Psoas muscle (tissue), 8 donors: ENCODE results near the gene ADAMTSL3. TPM values are rescaled to one million over a fixed set of nuclear protein-coding genes. Genes with fewer than 3 reads are reported as not detected.

Experiments
- ATAC-seq, 4 donors: fragments of 200-7000 bp; cut with Tn5 transposase; one replicate each; pipeline ENCODE4 v1.9.1; 2020; ENCODE audit warnings: moderate library complexity in 3 of 4, mild to moderate bottlenecking in 2 of 4
- DNase-seq, 2 donors: peaks; one replicate each; pipeline ENCODE4 v3.0.0-alpha.2; 2020
- H3K27ac ChIP-seq: fragments of 200-600 bp; one replicate; pipeline ENCODE4 v1.8.0; 2022
- H3K27me3 ChIP-seq, 3 donors: fragments of 200-600 bp in 1 of 3; one replicate each; pipeline versions ENCODE4 v1.6.1 to v1.8.0; 2013 to 2022; ENCODE audit warnings: low read length in 2 of 3, mild to moderate bottlenecking in 2 of 3, moderate library complexity in 1 of 3; ENCODE audit not compliant: insufficient read depth in 3 of 3
- H3K36me3 ChIP-seq, 2 donors: fragments of 200-600 bp in 1 of 2; one replicate each; pipeline versions ENCODE4 v1.6.1 to v1.8.0; 2013 to 2022; ENCODE audit warnings: low read depth in 1 of 2, mild to moderate bottlenecking in 1 of 2, moderate library complexity in 1 of 2; ENCODE audit not compliant: insufficient read depth in 1 of 2
- H3K4me1 ChIP-seq: fragments of 200-600 bp; one replicate; pipeline ENCODE4 v1.8.0; 2022
- H3K4me3 ChIP-seq: fragments of 200-600 bp; one replicate; pipeline ENCODE4 v1.8.0; 2022; ENCODE audit warnings: mild to moderate bottlenecking
- H3K9me3 ChIP-seq: fragments of 200-600 bp; one replicate; pipeline ENCODE4 v1.8.0; 2022
- WGBS, 3 donors: extraction: QIAGEN DNeasy Blood & Tissue Kit; methylation state at CpG; one replicate each; pipeline versions ENCODE4 v1.1.6 to v1.1.7; 2013; 5-methylcytosine and 5-hydroxymethylcytosine counted together
- intact Hi-C, 2 donors: fragments of 100-400 bp; cut with DNase I; formaldehyde crosslinking; loops; one replicate each; pipeline versions ENCODE4 v1.11.0 to v1.14.2; 2022
- polyA plus RNA-seq, 3 donors: library from polyadenylated mRNA; stranded (reverse); fragments of 200-250 nt; gene quantifications; one replicate each; pipeline ENCODE4 v1.2.3, GENCODE V29; 2013
- total RNA-seq, 4 donors: library from RNA; stranded (reverse); fragmentation: NEBNext Ultra II Directional in 2 of 4; extraction: Animal tissue kit (Norgen Biotek cat#: 25700) in 2 of 4; gene quantifications; one replicate each; pipeline versions ENCODE4 v1.2.1 to v1.2.4, GENCODE V29; 2021 to 2023
- TF ChIP-seq, protein P1 (sequence below): fragments of 200-600 bp; IDR thresholded peaks from one replicate; pipeline ENCODE4 v1.8.0; 2022; ENCODE audit warnings: antibody characterized with exemption
- donor health status: healthy with polysubstance abuse.
- donor health status: DM: no; HTN: no; CAD: no; lungs with moderate emphysema.
- donor health status: Bipolar disorder and iron deficiency.
- donor health status: healthy.
- donor health status: DM: yes; HTN: yes; CAD: no.
- donor health status: DM: no; HTN: no; CAD: no.
- donor health status: DM: no; HTN: no; CAD: no.
- donor health status: DM: yes; HTN: yes; CAD: no.

The ADAMTSL3 gene
- total and polyA plus RNA-seq, 7 donors = 0.35 to 12.8 (median 2.1) TPM

DNA sequence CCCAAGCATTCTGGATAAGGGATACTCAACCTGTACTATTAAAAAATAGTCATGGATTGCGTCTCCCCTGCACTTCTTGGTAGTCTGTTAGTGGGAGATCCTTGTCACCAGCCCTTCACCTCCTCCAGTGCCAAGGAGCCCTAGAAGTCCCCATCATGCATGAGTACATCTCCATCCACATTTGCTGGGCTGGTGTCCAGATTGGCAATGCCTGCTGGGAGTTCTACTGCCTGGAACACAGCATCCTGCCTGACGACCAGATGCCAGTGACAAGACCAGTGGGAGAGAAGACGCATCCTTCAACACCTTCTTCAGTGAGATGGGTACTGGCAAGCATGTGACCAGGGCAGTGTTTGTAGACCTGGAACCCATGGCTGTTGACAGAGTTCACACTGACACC is 85.7 kb downstream of the ADAMTSL3 start:
- H3K4me1 ChIP-seq = no peaks in the 10 kb centered on the region
- no peaks in the 10 kb centered on the region for H3K27me3 ChIP-seq
- H3K36me3 ChIP-seq = no peaks in the 10 kb centered on the region
- no peak for DNase-seq
- 65 to 86% (median 66%) methylated on average over 3 of the region's 3 CpGs for WGBS, 3 donors
- ATAC-seq = no peak
- TF ChIP-seq, protein P1, sequence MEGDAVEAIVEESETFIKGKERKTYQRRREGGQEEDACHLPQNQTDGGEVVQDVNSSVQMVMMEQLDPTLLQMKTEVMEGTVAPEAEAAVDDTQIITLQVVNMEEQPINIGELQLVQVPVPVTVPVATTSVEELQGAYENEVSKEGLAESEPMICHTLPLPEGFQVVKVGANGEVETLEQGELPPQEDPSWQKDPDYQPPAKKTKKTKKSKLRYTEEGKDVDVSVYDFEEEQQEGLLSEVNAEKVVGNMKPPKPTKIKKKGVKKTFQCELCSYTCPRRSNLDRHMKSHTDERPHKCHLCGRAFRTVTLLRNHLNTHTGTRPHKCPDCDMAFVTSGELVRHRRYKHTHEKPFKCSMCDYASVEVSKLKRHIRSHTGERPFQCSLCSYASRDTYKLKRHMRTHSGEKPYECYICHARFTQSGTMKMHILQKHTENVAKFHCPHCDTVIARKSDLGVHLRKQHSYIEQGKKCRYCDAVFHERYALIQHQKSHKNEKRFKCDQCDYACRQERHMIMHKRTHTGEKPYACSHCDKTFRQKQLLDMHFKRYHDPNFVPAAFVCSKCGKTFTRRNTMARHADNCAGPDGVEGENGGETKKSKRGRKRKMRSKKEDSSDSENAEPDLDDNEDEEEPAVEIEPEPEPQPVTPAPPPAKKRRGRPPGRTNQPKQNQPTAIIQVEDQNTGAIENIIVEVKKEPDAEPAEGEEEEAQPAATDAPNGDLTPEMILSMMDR = no peak
- H3K27ac ChIP-seq = no peak overlapping the region
- H3K4me3 ChIP-seq = no peak overlapping the region
- H3K9me3 ChIP-seq = no peaks in the 10 kb centered on the region
- intact Hi-C loops = no loop called here

DNA sequence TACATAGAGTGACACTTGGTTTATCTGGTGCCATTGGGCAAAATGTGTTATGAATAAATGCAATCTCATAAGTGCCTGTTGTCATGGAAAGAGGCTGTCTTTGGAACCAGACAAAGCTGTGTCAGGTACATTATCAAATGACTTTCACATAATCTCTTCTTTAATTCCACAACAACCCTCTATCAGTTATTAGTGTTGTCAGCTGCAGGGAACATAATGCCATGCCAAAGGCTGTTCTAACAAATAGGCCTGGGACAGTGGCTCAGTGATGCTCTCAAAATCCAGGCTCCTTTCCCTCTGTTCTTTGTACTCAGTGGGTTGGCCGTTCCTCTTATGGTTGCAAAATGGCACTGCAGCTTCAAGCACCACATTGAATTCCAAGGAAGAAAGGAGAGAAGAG is 91.8 kb downstream of the ADAMTSL3 start:
- TF ChIP-seq, protein P1 = no peak
- no peak overlapping the region for H3K4me3 ChIP-seq
- no peaks in the 10 kb centered on the region for H3K36me3 ChIP-seq
- ATAC-seq (no peak), DNase-seq (no peak)
- WGBS, 3 donors = 79 to 91% (median 89%) methylated on average over 1 of the region's 1 CpG
- intact Hi-C loops = loop anchor here in 1 of 2 donors (5.0 kb wide), 2 partner anchors 178 to 282 kb away; no protein-coding TSS in a partner anchor
- no peaks in the 10 kb centered on the region for H3K9me3 ChIP-seq
- no peaks in the 10 kb centered on the region for H3K4me1 ChIP-seq
- no peaks in the 10 kb centered on the region for H3K27me3 ChIP-seq
- no peak overlapping the region for H3K27ac ChIP-seq

DNA sequence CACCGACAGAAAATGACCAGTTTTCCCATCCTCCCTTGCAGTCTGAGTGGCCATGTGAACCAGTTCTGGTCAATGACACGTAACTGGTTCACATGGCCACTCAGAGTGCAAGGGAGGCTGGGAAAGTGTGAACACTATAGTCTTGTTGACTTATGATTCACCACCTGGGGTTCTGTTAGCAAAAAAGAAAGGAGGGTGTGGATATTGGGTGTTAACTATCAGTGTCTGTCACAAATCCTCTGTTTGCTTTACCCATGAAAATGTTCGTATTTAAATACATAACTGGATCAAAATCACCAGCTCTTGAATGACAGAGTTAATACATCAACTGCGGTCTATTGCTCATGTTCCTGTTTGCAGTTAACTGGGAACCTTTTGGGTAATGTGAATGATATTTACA is 92.3 kb downstream of the ADAMTSL3 start:
- intact Hi-C loops = loop anchor here in 1 of 2 donors (5.0 kb wide), 2 partner anchors 179 to 281 kb away; no protein-coding TSS in a partner anchor
- Histone ChIP-seq H3K36me3 (no peaks in the 10 kb centered on the region), H3K27ac (no peak overlapping the region), H3K4me1 (no peaks in the 10 kb centered on the region), H3K27me3 (no peaks in the 10 kb centered on the region), H3K4me3 (no peak overlapping the region), H3K9me3 (no peaks in the 10 kb centered on the region)
- DNase-seq (no peak), ATAC-seq (no peak)
- TF ChIP-seq, protein P1 = no peak
- WGBS, 3 donors = 91 to 96% (median 93%) methylated on average over 4 of the region's 4 CpGs

DNA sequence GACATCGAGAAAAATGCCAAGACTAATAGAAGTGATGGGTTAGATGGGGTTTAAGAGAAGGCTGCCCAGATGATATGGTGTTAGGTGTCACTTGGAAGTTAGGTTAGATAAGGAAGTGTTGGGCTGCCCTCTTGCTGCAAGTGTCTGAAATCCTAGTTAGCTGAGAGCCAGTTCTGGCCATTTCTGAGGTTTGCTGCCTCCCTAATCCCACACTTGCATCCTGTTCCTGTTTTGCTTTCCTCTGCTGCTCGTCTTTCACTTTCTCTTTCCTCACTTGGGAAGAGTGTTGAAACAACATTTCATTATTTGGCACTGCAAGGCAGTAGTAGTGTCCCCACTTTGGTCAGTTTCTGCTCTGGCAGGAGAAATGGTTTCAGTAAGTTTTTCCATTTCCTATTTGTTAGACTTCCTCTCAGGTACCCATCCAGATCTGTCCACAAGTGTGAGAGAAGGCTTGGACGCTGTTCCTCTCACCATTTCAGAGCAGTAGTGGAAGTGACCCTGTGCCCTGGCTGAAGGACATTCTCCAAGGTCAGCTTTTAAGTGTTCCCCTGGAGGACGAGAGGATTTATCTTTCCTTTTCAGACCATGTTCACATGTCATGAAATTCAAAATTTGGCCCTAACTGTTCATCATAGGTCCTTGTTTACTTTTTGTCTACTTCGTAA is 93.3 kb downstream of the ADAMTSL3 start:
- peak overlapping the region; percentile 22 for H3K4me3 ChIP-seq
- WGBS, 3 donors = 28 to 42% (median 36%) methylated on average over 5 of the region's 5 CpGs
- no peaks in the 10 kb centered on the region for H3K27me3 ChIP-seq
- TF ChIP-seq, protein P1 = peak; percentile 23
- intact Hi-C loops = loop anchor here in 1 of 2 donors (5.0 kb wide), 2 partner anchors 180 to 280 kb away; no protein-coding TSS in a partner anchor
- peak in 3 of 4 donors; percentile 63 to 75 (median 69) for ATAC-seq
- H3K9me3 ChIP-seq = no peaks in the 10 kb centered on the region
- no peak for DNase-seq
- H3K36me3 ChIP-seq = no peaks in the 10 kb centered on the region
- no peaks in the 10 kb centered on the region for H3K4me1 ChIP-seq
- peak overlapping the region; percentile 9 for H3K27ac ChIP-seq
